ENCODE measurements around the gene TLL2. TPM values are rescaled to one million over a fixed set of nuclear protein-coding genes. Genes with fewer than 3 reads are reported as not detected.

TLL2 gene
- total RNA-seq, 4 donors from 2014 or later: 0.20 to 1.1 (median 0.66) TPM

GRCh38 chr10:96352027-96352426 lies 161.7 kb downstream of the TLL2 start:
- H3K36me3 ChIP-seq: no peaks in the 10 kb centered on the region
- no peak for DNase-seq (ENCODE audit: low spot score in 2 of 2)
- H3K4me1 ChIP-seq: no peaks in the 10 kb centered on the region
- TF ChIP-seq EP300 (IDR thresholded peaks at IDR 0.05): no peak
- no peak for TF ChIP-seq CTCF (IDR thresholded peaks at IDR 0.05)
- no peak for TF ChIP-seq POLR2A (IDR thresholded peaks at IDR 0.05)
- no peaks in the 10 kb centered on the region for H3K9me3 ChIP-seq
- H3K27ac ChIP-seq: no peak overlapping the region
- no peak overlapping the region for H3K4me3 ChIP-seq
- no peaks in the 10 kb centered on the region for H3K27me3 ChIP-seq

GRCh38 chr10:96346295-96346694 lies 167.4 kb downstream of the TLL2 start:
- H3K4me1 ChIP-seq: no peaks in the 10 kb centered on the region
- peaks cover 0 to 11% (median 0%) of the 10 kb centered on the region in 4 donors for H3K9me3 ChIP-seq
- DNase-seq (ENCODE audit: low spot score in 2 of 2): no peak
- WGBS, 2 donors: 88 to 94% methylated on average over 1 of the region's 1 CpG
- no peak overlapping the region for H3K27ac ChIP-seq
- no peaks in the 10 kb centered on the region for H3K36me3 ChIP-seq
- TF ChIP-seq EP300 (IDR thresholded peaks at IDR 0.05) (no peak), CTCF (IDR thresholded peaks at IDR 0.05) (no peak), POLR2A (IDR thresholded peaks at IDR 0.05) (no peak)
- H3K4me3 ChIP-seq: no peak overlapping the region
- no peaks in the 10 kb centered on the region for H3K27me3 ChIP-seq

- Histone ChIP-seq H3K4me3 (no peak overlapping the region), H3K27ac (no peak overlapping the region), H3K4me1 (no peaks in the 10 kb centered on the region), H3K27me3 (no peaks in the 10 kb centered on the region), H3K9me3 (peaks cover 0 to 11% (median 0%) of the 10 kb centered on the region in 4 donors), H3K36me3 (no peaks in the 10 kb centered on the region)
- TF ChIP-seq EP300 (IDR thresholded peaks at IDR 0.05) (no peak), CTCF (IDR thresholded peaks at IDR 0.05) (no peak), POLR2A (IDR thresholded peaks at IDR 0.05) (no peak)
- no peak for DNase-seq (ENCODE audit: low spot score in 2 of 2)
- 25 to 35% methylated on average over 2 of the region's 2 CpGs for WGBS, 2 donors
Measured at GRCh38 chr10:96345222-96345621, 168.5 kb downstream of the TLL2 start.

- DNase-seq (ENCODE audit: low spot score in 2 of 2): no peak
- TF ChIP-seq POLR2A (IDR thresholded peaks at IDR 0.05) (no peak), CTCF (IDR thresholded peaks at IDR 0.05) (no peak), EP300 (IDR thresholded peaks at IDR 0.05) (no peak)
- no peak overlapping the region for H3K27ac ChIP-seq
- no peaks in the 10 kb centered on the region for H3K27me3 ChIP-seq
- no peaks in the 10 kb centered on the region for H3K4me1 ChIP-seq
- H3K36me3 ChIP-seq: no peaks in the 10 kb centered on the region
- H3K4me3 ChIP-seq: no peak overlapping the region
- H3K9me3 ChIP-seq: peaks cover 0 to 11% (median 0%) of the 10 kb centered on the region in 4 donors
- WGBS, 2 donors: 94 to 97% methylated on average over 4 of the region's 4 CpGs
Measured at GRCh38 chr10:96344178-96344577, 169.5 kb downstream of the TLL2 start.

GRCh38 chr10:96342402-96342801 lies 171.3 kb downstream of the TLL2 start:
- 70 to 78% methylated on average over 4 of the region's 4 CpGs for WGBS, 2 donors
- TF ChIP-seq POLR2A (IDR thresholded peaks at IDR 0.05) (no peak), CTCF (IDR thresholded peaks at IDR 0.05) (no peak), EP300 (IDR thresholded peaks at IDR 0.05) (no peak)
- DNase-seq (ENCODE audit: low spot score in 2 of 2): no peak

More at GRCh38 chr10:96342402-96342801, 171.3 kb downstream of the TLL2 start:
- H3K27ac ChIP-seq: no peak overlapping the region
- peaks cover 0 to 11% (median 0%) of the 10 kb centered on the region in 4 donors for H3K9me3 ChIP-seq
- no peaks in the 10 kb centered on the region for H3K36me3 ChIP-seq
- no peaks in the 10 kb centered on the region for H3K27me3 ChIP-seq
- no peak overlapping the region for H3K4me3 ChIP-seq
- no peaks in the 10 kb centered on the region for H3K4me1 ChIP-seq

All from tibial nerve (tissue), 4 donors.